Measurements from ENCODE around the gene PIK3R6.

PIK3R6 gene, protein sequence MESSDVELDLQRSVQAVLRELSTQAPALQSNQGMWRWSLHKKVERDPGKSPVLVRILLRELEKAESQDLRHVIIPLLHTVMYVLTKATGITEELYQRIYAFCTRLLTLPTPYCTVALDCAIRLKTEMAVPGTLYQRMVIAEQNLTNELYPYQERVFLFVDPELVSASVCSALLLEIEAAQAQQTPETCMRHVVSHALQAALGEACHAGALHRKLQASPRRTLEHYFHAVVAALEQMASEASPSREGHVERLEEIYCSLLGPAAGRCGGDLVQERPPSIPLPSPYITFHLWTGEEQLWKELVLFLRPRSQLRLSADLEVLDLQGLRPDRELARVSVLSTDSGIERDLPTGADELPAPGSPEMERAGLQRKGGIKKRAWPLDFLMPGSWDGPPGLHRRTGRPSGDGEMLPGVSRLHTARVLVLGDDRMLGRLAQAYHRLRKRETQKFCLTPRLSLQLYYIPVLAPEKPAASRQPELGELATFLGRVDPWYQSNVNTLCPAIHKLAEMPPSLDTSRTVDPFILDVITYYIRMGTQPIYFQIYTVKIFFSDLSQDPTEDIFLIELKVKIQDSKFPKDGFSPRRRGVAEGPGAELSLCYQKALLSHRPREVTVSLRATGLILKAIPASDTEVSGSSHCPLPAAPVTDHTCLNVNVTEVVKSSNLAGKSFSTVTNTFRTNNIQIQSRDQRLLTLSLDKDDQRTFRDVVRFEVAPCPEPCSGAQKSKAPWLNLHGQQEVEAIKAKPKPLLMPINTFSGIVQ

DNA sequence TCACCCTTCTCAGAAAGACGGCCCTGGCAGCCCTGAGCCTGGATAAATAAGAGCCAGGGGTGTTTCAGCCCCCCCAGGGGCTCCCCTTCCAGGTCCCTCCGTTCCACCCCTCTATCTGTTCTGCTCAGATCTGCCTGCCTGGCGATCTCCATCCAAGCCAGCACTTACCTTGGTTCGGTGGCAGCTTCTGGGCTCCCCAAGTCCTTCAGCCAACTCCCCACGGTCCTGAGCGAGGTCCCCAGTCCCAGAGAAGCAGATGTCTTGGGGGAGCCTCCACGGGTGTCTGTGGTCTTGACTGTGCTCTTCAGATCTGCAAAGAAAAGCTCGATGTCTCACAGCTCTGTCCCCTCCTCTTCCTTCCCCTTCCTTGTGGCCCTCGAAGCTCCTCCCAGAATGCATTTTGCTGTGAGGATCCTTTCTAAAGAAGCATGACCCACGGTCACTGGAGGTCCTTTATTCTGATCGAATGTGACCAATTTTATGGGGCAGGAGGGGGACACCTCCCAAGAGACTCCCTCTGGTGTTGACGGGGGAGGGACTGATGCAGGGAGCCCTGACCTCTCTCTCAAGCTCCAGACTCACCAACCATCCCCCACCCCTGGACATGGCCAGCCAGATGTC, at the start of gene PIK3R6:
Gene PIK3R6, minus strand, starts transcription at position 314 of the 621 bp plus-strand sequence. CDS start 17,880 bp downstream, outside the sequence.
- TF ChIP-seq POLR2AphosphoS5 (IDR thresholded peaks at IDR 0.05; ENCODE audit: borderline replicate concordance, low read depth, low read length) (no peak), EZH2 (IDR thresholded peaks at IDR 0.05) (no peak), FOXP2 (optimal IDR thresholded peaks at IDR 0.05; ENCODE audit: control extremely low read depth, extremely low read length, insufficient read depth) (no peak)
- Histone ChIP-seq H3K9me3 (ENCODE audit: low read depth, low read length) (no peaks in the 10 kb centered on the region), H3K4me3 (no peak within 1 kb of the TSS), H3K36me3 (ENCODE audit: insufficient read depth, low read length) (no peaks in the 10 kb centered on the region), H3K9ac (ENCODE audit: insufficient read length) (no peak within 1 kb of the TSS), H3K27ac (no peak within 1 kb of the TSS)
- DNase-seq (ENCODE audit: low read depth, low spot score), result no peak

GRCh38 chr17:8916466-8916865, 49.0 kb upstream of the PIK3R6 start:
- no peak for DNase-seq (ENCODE audit: low read depth, low spot score)
- no peak overlapping the region for H3K4me3 ChIP-seq
- no peak overlapping the region for H3K9ac ChIP-seq (ENCODE audit: insufficient read length)
- no peaks in the 10 kb centered on the region for H3K9me3 ChIP-seq (ENCODE audit: low read depth, low read length)
- H3K27ac ChIP-seq, result no peak overlapping the region
- TF ChIP-seq EZH2 (IDR thresholded peaks at IDR 0.05) (no peak), POLR2AphosphoS5 (IDR thresholded peaks at IDR 0.05; ENCODE audit: borderline replicate concordance, low read depth, low read length) (no peak), FOXP2 (optimal IDR thresholded peaks at IDR 0.05; ENCODE audit: control extremely low read depth, extremely low read length, insufficient read depth) (no peak)
- H3K36me3 ChIP-seq (ENCODE audit: insufficient read depth, low read length), result no peaks in the 10 kb centered on the region

DNA sequence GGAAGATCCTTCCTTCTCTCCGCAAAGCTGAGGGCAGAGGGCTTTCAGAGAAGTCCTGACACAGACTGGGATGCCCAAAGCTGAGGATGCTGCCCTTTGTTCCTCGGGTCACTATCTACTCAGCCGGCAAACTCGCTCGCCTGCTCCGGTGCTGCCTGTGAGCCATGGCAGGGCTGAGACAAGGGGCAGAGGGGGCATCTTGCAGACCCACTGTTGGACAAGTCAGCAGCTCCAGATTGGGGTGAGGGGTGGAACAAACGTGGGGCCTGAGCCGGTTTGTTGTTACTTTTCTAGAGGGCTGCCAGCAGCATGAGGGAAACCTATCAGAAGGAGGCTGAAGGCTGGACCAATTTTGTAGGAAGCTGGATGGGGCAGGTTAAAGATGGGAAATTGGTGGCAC, 47.1 kb upstream of the PIK3R6 start:
- no peak for TF ChIP-seq FOXP2 (optimal IDR thresholded peaks at IDR 0.05; ENCODE audit: control extremely low read depth, extremely low read length, insufficient read depth)
- no peak for TF ChIP-seq EZH2 (IDR thresholded peaks at IDR 0.05)
- no peak for TF ChIP-seq POLR2AphosphoS5 (IDR thresholded peaks at IDR 0.05; ENCODE audit: borderline replicate concordance, low read depth, low read length)
- H3K9ac ChIP-seq (ENCODE audit: insufficient read length), result no peak overlapping the region
- no peaks in the 10 kb centered on the region for H3K36me3 ChIP-seq (ENCODE audit: insufficient read depth, low read length)
- H3K4me3 ChIP-seq, result no peak overlapping the region
- no peaks in the 10 kb centered on the region for H3K9me3 ChIP-seq (ENCODE audit: low read depth, low read length)
- no peak for DNase-seq (ENCODE audit: low read depth, low spot score)
- H3K27ac ChIP-seq, result no peak overlapping the region

DNA sequence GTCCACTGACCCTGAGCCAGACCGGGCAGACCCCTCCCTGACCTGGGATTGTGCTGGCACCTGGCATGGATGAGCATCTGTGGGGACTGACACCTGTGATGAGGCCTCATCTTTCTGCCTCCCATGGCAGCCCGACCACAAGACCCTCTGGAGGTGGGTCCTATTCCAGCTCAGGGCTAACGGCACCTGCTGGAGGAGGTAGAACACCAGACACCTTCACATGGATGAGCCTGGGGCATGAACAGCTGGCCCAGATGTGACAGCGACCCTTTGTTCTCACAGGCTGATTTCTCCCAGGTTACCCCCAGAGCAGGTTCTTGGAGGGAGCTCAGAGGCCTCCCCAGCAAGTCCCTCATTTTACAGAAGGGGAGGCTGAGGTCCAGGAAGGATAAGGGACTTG, 46.4 kb upstream of the PIK3R6 start:
- H3K36me3 ChIP-seq (ENCODE audit: insufficient read depth, low read length), result no peaks in the 10 kb centered on the region
- no peaks in the 10 kb centered on the region for H3K9me3 ChIP-seq (ENCODE audit: low read depth, low read length)
- no peak overlapping the region for H3K27ac ChIP-seq
- TF ChIP-seq POLR2AphosphoS5 (IDR thresholded peaks at IDR 0.05; ENCODE audit: borderline replicate concordance, low read depth, low read length) (no peak), EZH2 (IDR thresholded peaks at IDR 0.05) (no peak), FOXP2 (optimal IDR thresholded peaks at IDR 0.05; ENCODE audit: control extremely low read depth, extremely low read length, insufficient read depth) (no peak)
- no peak overlapping the region for H3K9ac ChIP-seq (ENCODE audit: insufficient read length)
- DNase-seq (ENCODE audit: low read depth, low spot score), result no peak
- H3K4me3 ChIP-seq, result no peak overlapping the region

DNA sequence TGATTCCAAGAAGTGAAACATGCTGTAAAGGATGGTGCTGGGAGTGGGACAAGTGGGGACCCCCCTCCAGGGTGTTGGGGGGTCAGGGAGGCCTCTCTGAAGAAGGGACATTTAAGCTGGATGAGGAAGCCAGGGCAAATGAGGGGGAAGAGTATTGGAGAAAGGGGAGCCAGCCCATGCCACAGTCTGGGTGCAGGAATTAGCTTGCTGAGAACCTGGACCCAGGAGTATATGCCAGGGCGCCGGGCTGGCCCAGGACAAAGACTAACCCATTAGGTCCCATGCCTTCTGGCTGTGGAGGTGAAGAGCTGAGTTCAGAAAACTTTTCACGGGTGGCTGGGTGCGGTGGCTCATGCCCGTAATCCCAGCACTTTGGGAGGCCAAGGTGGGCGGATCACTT, 45.6 kb upstream of the PIK3R6 start:
- Histone ChIP-seq H3K27ac (no peak overlapping the region), H3K9ac (ENCODE audit: insufficient read length) (no peak overlapping the region), H3K9me3 (ENCODE audit: low read depth, low read length) (no peaks in the 10 kb centered on the region), H3K4me3 (no peak overlapping the region), H3K36me3 (ENCODE audit: insufficient read depth, low read length) (no peaks in the 10 kb centered on the region)
- no peak for TF ChIP-seq EZH2 (IDR thresholded peaks at IDR 0.05)
- TF ChIP-seq FOXP2 (optimal IDR thresholded peaks at IDR 0.05; ENCODE audit: control extremely low read depth, extremely low read length, insufficient read depth), result no peak
- TF ChIP-seq POLR2AphosphoS5 (IDR thresholded peaks at IDR 0.05; ENCODE audit: borderline replicate concordance, low read depth, low read length), result no peak
- no peak for DNase-seq (ENCODE audit: low read depth, low spot score)

DNA sequence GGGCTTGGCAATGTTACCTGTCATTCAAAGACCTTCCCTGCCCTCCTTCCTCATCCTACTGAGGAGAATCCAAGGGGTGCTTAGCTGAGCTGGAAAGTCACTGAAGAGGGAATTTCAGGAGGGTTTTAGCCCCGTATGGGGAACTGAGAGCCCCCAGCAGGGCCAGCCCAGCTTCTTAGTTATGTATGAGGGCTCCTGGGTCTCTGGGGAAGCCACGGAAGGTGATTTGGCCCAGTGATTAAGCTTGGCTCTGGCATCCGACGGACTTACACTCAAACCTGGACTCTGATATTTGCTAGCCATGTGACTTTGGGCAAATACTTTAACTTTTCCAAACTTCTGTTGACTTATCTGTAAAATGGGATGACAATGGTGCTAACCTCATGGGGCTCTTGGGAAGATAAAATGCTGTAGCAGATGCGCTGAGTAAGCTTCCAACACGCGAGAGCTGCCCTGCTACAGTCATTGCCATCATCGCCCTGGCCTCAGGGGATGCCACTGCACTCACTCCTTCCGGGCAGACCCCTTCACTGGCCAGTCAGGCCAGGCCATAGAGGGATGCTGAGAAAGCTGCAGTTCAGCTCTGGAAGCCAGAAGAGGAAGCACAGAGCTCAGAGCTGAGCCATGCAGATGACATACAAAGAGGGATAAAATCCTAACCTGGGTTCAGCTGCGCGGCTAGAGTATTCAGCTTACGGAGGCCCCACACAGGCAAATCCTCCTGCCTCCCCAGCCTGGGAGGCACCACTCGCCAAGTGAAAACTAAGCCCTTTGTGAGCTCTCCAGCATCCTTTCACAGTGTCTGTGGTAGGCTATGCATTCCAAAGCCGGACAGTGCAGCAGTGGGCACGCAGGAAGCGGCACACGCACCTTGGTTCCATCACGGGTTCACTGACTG, 44.9 kb upstream of the PIK3R6 start:
- H3K9ac ChIP-seq (ENCODE audit: insufficient read length), result no peak overlapping the region
- no peaks in the 10 kb centered on the region for H3K36me3 ChIP-seq (ENCODE audit: insufficient read depth, low read length)
- H3K27ac ChIP-seq, result no peak overlapping the region
- H3K9me3 ChIP-seq (ENCODE audit: low read depth, low read length), result no peaks in the 10 kb centered on the region
- no peak for TF ChIP-seq FOXP2 (optimal IDR thresholded peaks at IDR 0.05; ENCODE audit: control extremely low read depth, extremely low read length, insufficient read depth)
- TF ChIP-seq POLR2AphosphoS5 (IDR thresholded peaks at IDR 0.05; ENCODE audit: borderline replicate concordance, low read depth, low read length), result no peak
- no peak for TF ChIP-seq EZH2 (IDR thresholded peaks at IDR 0.05)
- DNase-seq (ENCODE audit: low read depth, low spot score), result no peak
- H3K4me3 ChIP-seq, result no peak overlapping the region

DNA sequence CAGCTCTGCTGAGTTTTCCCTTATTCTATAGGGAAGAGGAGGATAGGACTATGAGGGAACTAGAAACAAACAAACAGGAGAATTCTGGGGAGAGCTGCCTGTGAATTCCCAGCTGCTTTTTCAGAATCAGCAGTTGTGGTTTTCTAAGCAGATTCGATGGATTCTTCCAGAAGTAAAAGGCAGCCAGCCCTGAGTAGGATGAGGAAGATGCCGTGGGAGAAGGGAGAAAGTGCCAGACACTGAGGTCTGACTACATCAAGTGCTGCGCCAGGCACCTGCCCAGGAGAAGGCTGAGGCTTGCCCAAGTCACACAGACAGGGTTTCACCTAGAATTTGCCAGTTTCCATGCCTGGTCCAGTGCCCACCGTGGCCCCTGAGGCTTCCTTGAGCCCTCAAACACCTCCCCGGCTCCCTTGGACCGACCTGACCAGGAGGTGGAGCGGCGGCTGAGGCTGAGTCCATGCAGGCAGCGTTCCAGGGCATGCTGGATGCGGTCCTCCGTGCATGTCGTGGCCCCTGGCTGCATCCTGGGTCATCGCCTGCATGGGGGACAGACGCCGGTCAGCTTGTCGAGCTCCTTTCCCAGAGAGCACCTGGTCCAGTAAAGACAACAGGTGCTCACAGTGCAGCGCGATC, 43.6 kb upstream of the PIK3R6 start:
- Histone ChIP-seq H3K4me3 (no peak overlapping the region), H3K9me3 (ENCODE audit: low read depth, low read length) (no peaks in the 10 kb centered on the region), H3K36me3 (ENCODE audit: insufficient read depth, low read length) (no peaks in the 10 kb centered on the region), H3K27ac (no peak overlapping the region), H3K9ac (ENCODE audit: insufficient read length) (no peak overlapping the region)
- no peak for DNase-seq (ENCODE audit: low read depth, low spot score)
- TF ChIP-seq FOXP2 (optimal IDR thresholded peaks at IDR 0.05; ENCODE audit: control extremely low read depth, extremely low read length, insufficient read depth) (no peak), EZH2 (IDR thresholded peaks at IDR 0.05) (no peak)
